ENCODE data around the gene EML4.

DNA sequence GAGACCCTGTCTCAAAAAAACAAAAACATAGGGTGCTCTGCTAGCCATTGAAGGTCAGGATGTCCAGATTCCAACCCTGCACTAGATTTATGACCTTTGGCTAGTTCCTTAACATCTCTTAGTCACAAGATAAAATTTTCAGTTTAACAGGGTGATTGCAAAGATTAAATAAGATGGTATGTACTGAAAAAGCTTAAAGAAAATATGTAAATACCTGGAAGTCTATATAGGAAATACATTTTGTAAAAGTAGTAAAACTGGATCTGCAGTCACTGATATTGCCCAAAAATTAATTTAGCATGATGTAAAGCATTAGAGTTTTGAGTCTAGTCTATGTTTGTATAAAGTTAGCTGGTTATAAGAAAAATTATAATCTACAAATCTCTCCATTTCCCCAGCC, 197.3 kb downstream of the EML4 start:
- TF ChIP-seq, protein P1, sequence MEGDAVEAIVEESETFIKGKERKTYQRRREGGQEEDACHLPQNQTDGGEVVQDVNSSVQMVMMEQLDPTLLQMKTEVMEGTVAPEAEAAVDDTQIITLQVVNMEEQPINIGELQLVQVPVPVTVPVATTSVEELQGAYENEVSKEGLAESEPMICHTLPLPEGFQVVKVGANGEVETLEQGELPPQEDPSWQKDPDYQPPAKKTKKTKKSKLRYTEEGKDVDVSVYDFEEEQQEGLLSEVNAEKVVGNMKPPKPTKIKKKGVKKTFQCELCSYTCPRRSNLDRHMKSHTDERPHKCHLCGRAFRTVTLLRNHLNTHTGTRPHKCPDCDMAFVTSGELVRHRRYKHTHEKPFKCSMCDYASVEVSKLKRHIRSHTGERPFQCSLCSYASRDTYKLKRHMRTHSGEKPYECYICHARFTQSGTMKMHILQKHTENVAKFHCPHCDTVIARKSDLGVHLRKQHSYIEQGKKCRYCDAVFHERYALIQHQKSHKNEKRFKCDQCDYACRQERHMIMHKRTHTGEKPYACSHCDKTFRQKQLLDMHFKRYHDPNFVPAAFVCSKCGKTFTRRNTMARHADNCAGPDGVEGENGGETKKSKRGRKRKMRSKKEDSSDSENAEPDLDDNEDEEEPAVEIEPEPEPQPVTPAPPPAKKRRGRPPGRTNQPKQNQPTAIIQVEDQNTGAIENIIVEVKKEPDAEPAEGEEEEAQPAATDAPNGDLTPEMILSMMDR (IDR thresholded peaks at IDR 0.05): no peak
- no peak for TF ChIP-seq POLR2A (IDR thresholded peaks at IDR 0.05)
